ENCODE data around the gene BMS1.
A peak's percentile ranks its signal among the peaks of the same experiment; 100 is the strongest.
"Not testable (repeated sequence)": the region's sequence is repeated elsewhere in the genome, so short reads cannot be mapped to it uniquely, and the experiment has no call there.

Gene BMS1

DNA sequence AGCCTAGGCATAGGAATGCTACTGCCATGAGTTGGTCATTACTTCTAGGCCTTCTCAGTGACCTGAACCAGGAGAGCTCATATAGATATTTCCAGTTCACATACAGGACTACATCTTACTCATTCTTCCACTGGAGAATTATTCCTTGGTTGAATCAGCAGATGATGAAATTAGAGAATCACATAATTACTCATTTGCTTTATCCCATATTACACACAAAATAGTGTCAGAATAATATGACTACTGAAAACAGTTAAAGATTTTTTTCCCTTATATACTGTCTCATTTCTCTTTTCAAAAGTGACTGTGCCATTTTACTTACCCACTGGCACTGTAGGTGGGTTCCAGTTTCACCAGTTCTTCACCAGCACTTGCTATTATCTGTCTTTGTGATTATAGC lies 18.5 kb downstream of the BMS1 start:
- DNase-seq = no peak

DNA sequence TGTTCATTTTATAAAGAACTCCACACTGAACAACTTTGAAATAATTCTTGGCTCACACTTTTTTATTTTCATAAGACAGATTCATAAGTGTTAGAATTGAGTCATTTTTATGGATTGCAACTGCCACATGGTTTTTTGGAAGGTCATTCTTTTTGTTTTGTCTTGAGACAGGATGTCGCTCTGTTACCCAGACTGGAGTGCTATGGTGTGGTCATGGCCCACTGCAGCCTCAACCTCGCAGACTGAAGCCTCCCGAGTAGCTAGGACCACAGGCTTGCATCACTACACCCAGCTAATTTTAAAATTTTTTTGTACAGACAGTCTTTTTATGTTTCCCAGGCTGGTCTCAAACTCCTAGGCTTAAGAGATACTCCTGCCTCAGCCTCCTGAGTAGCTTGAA lies 20.3 kb downstream of the BMS1 start:
- DNase-seq = no peak

DNA sequence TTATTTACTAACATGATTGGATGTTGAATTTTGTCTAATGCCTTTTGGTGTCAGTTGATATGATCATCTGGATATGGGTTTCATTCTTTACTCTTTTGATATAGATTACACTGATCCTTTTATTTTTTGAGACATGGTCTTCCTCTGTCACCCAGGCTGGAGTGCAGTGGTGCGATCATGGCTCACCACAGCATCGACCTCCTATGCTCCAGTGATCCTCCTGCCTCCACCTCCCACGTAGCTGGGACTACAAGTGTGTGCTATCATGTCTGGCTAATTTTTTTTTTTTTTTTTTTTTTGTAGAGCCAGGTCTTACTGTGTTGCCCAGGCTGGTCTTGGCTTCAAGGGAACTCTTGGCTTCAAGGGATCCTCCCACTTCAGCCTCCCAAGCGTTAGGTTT lies 27.1 kb downstream of the BMS1 start:
- peak; percentile 64 for DNase-seq

DNA sequence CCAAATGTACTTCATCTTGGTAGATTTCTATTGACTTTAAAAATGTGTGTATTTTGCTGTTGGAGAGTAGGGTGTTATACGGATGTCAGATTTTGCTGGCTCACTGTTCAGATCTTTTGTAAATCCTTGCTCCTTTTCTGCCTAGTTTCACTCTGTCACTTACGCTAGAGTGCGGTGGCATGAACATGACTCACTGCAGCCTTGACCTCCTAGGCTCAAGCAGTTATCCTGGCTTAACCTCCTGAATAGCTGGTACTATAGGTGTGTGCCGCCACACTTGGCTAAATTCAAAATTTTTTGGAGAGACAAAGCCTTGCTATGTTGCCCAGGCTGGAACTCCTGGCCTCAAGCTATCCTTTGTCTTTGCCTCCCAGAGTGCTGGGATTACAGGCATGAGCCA lies 29.4 kb downstream of the BMS1 start:
- no peak for DNase-seq

DNA sequence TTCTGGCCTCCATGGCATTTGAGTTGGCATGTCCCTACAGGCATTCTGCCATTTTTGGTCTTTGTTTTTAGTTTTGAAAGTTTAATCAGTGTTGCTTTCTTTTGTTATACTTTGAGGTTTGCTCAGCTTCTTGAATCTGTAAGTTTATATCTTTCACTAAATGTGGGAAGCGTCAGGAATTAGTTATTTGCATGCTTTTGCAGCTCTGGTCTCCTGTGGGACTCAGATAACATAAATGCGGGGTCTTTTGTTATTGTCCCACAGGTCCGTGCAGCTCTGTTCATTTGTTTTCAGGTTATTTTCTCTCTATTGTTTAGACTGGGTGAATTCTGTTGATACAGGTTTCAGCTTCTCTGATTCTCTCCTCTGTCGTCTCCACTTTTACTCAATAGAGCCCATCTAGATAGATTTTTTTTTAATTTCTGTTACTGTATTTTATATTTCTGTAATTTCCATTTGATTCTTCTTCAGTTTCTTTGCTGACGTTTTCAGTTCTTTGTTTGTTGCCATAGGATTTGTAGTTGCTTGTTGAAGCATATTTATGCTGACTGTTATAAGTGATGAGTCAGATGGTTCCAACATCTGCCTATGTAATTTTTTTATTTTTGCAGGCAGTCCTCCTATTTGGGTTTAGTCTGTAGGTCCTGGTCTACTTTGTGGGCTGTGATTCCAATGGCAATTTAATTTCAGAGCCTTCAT lies 31.5 kb downstream of the BMS1 start:
- DNase-seq = not testable (repeated sequence)

DNA sequence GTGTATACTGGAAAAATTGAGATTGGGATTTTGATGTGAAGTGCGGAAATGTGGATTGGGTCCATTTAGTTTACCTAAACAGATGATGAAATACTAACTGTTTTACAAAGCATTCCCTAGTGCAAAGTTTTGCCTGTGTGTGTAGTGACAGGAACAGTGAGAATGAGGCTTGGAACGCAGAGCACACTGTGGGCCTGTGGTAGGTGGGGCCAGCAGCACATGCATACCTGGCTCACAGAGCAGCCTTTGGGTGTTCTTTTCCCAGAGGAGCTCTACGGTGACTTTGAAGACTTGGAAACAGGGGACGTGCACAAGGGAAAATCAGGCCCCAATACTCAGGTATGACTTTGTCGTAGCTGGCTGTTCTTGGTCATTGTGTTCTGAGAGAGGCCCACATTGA lies 33.7 kb downstream of the BMS1 start:
- not testable (repeated sequence) for DNase-seq

DNA sequence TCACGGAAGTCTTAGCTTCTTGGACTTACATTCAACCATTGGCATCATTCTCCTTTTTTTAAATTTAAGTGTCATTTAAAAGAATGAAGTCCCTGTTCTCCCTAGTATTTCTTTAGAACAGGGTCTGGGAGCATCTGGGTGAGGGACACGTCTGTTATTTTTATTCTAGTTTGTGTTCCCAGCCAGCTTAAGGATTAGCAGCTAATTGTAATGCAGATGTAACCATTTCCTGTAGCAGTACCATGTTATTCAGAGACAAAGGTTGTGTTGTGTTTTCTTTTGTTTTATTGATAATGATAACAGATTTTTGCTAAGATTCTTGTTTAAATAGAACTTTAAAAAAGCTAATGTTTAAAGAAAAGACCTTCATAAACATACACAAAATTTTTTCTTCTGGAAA lies 34.3 kb downstream of the BMS1 start:
- no peak for DNase-seq

DNA sequence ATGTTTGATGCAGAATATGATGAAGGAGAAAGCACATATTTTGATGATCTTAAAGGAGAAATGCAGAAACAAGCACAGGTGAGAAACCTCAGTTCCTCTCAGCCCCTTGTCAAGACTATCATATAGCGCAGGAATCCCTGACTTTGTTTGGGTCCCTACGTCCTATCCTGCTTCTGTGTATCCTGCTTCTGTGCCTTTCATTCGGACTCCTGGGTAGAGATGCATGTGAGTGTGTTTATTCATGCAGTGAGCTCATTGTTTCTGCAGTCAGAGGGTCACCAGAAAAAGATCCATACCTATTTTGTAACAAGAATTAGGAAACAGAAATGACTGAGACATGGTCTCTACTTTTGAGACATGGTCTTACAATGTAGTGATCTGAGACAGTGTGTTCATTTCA lies 34.8 kb downstream of the BMS1 start:
- DNase-seq = not testable (repeated sequence)

DNA sequence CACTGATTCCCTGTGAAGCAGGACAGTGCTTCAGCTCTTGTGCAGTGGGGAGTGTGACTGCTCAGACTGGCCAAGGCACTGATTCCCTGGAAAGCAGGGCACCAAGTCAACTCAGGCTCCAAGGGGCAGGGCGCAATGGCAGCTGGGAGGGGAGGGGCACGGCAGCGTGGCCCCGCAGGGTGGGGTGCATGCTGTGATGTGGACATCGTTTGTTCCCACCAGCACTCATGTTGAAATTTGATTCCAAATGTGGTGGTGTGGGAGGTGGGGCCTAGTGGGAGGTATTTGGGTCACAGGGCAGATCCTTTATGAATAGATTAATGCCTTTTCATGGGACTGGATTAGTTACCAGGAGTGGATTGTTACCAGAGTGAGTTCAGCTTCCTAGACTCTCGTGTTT lies 44.2 kb downstream of the BMS1 start:
- DNase-seq = not testable (repeated sequence)

DNA sequence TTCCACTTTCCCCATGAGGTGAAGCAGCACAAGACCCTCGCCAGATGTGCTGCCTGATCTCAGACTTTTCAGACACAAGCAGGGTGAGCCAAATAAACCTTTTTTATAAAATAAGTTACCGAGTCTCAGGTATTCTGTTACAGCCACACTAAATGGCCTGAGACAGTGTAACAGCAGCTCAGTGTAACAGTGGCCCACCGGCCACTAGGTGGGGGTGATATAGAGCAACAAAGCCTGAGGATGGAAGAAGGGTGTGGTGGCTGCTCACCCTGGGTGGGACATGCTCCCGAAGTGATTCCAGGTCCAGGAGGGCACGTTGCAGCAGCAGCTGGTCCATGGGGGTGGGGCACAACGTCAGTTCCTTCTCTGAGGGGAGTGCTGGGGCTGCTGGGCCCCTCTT lies 44.6 kb downstream of the BMS1 start:
- DNase-seq = no peak

DNA sequence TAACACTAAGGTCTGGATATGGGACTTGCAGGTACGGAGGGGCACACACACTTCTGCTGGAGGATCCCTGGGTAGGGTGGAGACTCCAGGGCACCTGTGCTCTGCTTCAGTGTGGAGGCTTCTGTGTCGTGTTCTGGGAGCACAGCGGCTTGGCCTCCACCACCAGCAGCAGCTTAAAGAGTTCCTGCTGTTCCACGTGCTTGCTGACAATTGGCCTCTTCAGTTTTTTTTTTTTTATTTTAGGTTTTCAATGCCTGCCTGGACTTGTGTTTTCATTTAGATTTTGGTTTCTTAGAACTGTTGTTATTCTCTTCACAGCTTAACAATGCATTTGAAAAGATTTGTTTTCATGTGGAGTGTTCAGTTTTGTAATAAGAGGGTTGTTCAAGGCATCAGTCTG lies 45.8 kb downstream of the BMS1 start:
- DNase-seq = not testable (repeated sequence)

DNA sequence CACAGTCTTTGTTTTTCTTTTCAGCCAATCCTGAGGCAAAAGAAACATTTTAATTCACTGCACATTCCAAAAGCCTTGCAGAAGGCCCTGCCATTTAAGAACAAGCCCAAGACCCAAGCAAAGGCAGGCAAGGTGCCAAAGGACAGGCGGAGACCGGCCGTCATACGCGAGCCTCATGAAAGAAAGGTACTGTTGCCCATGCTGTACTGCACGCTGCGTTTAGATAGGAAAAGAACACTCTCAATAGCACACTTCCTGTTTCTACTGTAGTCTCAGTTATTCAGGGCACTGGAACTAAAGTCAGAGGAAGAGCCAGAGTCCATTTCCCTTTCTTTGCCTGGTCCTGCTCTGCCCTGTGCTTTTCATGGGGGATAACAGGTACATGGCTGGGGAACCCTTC lies 47.6 kb downstream of the BMS1 start:
- no peak for DNase-seq

DNA sequence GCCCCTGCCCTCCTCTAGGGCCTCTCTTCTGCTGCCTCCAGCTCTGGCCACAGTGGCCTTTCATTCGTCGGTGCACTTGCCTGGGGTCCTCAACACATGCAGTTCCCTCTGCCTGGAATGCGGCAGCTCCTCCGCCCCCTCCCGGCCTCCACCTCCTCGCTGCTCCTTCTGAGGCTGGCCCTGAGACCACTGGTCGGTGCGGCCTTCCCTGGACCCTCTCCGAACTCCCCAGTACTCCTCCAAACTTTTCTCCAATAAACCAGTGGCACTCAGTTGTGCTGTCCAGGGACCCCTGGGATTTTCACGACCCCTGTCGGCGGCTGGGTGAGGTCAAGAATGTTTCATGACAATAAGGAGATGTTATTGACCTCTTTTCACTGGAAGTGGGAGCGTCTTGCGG lies 53.5 kb downstream of the BMS1 start:
- DNase-seq = no peak

DNA sequence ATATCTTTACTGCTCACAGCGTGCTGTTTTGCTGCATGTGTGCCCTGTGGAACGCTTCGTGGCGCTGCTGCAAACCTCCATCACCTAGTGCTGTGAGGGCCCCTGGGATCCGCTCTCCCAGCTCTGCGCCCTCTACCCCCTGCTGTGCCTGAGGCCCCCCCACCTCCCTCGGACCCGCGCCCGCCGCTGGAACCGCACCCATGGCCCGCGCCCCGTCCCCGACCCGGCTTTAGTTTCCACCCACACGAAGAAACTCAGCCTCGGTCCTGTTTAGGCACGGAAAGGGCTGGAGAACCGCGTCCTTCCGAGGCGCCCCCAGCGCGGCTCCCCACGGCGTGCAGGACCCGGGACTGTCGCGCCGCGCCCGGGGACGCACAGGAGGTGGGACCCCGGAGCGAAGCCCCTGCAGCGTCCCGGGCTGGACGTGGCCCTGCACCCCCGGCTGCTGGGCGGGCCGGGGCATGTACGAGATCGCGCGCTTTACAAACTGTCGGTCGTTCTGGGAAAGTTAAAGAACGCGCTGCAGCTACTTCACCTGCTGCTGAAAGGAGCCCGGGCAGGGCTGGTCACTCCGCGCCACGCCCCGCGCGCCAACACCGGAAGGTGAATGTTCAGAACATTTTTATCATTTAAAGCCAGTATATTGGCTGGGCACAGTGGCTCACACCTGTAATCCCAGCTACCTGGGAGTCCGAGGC lies 54.3 kb downstream of the BMS1 start:
- no peak for DNase-seq

DNA sequence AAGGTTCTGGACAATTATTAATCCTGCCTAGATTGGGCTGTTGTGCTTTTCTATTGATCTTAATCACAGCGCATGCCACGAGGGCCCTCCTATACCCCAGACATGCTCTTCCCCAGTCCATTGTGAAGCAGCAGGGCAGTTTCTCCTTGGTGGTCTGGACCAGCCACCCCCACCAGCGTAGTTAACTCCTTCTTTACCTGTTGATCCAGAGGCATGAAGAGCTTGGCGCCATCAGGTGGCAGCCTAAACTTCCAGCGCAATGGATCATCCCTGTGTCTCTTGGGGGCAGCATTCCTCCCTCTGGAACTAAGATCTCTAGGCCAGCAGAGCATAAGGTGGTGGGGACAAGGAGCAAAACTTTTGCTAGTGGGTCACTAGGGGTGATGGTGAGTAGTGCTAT lies 62.2 kb downstream of the BMS1 start:
- DNase-seq = not testable (repeated sequence)

DNA sequence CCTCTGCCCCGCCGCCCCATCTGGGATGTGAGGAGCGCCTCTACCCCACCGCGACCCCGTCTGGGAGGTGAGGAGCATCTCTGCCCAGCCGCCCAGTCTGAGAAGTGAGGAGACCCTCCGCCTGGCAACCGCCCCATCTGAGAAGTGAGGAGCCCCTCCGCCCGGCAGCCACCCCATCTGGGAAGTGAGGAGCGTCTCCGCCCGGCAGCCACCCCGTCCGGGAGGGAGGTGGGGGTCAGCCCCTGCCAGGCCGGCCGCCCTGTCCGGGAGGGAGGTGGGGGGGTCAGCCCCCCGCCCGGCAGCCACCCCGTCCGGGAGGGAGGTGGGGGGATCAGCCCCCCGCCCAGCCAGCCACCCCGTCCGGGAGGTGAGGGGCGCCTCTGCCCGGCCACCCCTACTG lies 64.7 kb downstream of the BMS1 start:
- not testable (repeated sequence) for DNase-seq

DNA sequence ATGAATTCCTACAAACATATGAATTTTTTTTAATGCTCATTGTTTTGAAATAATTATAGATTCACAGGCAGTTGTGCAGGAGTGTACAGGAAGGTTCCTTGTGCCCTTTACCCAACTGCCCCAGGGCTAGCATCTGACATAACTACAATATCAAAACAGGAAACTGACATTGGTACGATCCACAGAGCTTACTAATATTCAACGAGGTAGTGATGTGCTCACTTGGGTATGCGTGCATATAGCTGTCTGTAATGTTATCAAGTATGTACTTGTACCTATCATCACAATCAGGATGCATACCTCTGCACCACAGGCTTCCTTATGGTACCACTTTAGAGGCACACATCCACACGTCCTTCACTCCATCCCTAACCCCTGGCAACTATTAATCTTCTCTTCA lies 68.3 kb downstream of the BMS1 start:
- DNase-seq = no peak

DNA sequence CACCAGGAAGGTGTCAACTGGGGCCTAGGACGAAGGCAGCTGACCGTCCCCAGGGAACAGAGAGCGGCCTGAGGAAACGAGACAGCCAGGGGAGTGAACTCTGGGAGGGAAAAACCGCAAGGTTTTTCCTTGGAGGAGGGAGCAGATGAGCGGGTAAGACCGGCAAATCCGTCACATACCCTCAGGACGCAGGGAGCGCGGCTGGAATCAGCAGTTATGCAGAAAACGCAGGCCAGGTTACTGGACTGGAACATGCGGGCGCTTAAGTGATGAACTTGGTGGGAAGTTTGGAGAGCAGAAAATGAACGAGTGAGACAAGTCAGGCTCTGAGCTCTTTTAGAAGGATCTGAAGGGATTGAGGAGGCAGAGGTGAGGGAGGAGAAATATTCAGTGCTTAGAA lies 76.7 kb downstream of the BMS1 start:
- no peak for DNase-seq

DNA sequence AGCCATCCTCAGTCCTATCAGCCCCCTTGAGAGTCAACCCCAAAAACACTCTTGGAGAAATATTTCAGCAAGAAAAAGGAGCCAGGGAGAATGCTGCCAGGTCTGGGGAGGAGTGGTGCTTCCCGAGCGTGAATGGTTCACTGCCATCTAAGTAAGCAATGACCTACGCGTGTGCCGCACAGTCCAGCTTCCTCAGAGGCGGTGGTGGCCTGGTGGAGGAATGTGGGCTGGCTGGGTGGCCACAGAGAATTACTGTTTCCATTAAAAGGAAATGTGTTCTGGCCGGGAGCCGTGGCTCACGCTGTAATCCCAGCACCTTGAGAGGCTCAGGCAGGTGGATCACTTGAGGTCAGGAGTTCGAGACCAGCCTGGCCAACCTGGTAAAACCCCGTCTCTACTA lies 77.4 kb downstream of the BMS1 start:
- DNase-seq = not testable (repeated sequence)

DNA sequence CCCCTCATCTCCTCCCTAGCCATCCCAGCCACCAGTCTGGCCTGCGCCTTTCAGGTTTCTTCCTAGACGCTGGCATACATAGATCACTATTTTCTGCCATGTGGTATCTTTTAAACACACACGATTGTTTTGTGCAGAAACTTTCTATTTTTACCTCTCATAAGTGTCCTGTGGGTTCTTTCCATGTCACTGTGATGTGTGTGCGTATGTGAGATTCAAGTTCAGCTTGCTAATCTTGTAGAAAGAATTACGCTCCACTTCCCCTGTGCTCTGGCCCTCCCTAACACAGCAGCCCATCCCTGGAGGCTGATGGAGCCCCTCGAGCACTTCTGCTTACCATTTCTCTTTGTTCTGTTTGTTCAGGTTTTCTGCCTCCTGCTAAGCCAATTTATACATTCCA lies 80.2 kb downstream of the BMS1 start:
- not testable (repeated sequence) for DNase-seq

DNA sequence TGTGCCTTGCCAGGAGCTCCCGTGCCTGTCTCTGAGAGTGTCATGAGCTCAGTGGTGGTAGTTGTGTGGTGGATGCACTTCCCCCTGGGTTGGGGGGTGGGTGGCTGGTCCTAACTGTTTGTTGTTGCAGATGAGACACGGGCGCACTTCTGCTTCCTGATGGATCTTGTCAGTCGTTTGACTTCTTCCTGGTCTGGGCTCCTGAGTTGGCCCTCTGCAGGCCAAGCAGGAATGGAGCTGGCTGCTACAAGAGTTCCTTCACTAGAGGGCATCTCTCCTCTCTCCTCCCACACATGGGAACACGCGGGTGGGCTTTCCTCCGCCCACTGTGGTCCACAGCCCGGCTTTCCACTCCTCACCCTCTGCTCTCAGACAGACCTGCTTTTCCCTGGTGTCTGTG lies 82.0 kb downstream of the BMS1 start:
- peak; percentile 7 for DNase-seq

DNA sequence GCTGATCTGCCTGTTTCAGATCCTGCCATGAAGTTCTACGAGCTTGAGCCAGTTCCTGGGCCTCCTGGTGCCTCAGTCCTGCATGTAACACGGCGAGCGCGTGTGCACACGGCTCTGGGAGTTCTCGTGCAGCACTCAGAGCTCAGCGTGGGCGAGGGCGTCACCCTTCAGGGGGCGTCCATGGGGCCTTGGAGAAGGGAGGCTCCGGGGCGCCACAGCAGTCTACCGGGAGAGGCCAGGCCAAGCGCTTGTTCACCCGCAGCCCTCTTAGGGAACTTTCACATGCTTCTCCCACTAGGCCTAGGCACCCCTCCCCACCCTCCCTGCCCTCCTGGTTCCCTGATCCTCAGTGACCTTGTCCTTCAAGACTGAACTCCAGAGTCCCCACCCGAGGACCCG lies 83.1 kb downstream of the BMS1 start:
- DNase-seq = no peak

DNA sequence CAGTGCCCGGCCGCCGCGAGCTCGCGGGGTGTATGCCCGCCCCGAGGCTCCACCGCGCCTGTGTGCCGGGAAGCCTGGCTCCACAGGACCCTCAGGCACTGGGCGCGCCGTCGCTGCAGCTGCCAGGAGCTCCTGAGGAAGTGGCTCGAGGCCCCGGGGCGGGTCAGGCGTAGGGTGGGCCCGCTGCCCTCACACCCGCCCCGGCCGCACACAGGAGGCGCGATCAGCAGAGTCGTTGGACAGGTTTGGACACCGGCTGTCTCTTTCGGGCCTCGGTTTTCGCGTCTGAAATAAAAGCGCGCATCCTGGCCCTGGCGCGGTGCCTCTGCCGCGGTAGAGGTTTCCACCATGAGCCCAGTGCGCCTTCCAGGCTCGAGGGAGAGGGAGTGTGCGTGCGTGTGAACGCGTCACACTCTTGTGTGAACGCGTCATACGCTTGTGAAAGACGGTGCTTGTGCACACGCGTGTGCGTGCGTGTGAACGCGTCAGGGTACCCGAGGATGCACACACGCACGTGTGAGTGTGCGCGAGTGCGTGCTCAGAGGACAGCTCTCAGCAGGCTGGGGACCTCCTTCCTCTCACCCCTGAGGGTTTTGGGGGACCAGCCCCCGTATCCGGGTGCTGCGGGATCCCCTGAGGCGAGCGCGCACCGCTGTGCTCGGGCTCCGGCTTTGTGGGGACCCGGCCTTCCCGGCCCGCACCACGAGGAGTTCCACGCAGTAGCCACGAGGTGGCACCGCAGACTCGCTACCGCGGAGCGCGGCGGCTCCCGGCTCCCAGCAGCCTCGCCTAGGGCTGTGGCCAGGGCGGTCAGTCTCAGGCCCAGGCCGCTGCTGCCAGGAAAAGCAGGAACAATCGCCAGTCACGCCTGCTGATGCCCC lies 83.8 kb downstream of the BMS1 start:
- DNase-seq = peak; percentile 30

DNA sequence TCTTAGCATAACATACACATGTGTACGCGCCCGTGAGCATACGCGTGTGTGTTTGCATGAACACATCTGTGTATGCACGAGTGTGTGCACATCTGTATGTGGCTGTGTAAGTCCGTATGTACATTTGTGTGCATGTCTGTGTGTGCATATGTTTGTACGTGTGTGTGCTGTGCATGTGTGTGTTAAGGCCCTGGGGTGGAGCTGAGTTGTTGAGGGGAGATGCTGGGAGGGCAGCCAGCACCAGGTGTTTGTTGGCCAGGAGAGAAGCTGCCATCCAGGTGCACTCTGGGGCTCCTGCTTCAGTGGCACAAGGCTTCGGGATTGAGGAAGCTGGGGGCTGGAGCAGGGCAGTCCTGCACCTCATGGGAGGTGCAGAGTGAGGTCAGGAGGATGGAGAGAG lies 85.0 kb downstream of the BMS1 start:
- DNase-seq = no peak
